ENCODE measurements around the gene DIP2C. TPM values are rescaled to one million over a fixed set of nuclear protein-coding genes. Genes with fewer than 3 reads are reported as not detected.

The DIP2C gene
- total RNA-seq, 4 donors from 2014 or later = 10.5 to 40.5 (median 19.5) TPM

DNA sequence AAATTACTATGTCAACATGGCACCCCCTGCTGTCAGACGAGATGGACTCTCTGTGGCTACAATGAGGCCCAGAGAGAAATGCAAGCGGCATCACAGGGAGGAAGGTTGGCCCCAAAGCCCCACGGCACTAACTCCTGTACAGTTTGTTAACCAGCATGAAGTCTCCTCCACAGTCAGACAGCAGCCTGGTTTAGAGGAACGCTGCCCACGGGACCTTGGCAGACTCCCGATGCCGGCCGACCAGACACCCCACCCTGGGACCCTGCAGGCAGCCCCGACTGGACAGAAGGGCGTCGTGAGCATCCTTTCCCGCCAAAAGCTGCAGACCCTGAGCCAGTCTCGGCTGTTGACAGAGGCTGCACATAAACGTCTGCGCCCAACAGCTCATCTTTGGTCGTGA lies 158.8 kb downstream of the DIP2C start:
- peak in 1 of 2 donors; percentile 10 for DNase-seq
- intact Hi-C loops (cut with DNase I; ENCODE audit: low total_unique reads) = no loop called here
- TF ChIP-seq, protein P1, sequence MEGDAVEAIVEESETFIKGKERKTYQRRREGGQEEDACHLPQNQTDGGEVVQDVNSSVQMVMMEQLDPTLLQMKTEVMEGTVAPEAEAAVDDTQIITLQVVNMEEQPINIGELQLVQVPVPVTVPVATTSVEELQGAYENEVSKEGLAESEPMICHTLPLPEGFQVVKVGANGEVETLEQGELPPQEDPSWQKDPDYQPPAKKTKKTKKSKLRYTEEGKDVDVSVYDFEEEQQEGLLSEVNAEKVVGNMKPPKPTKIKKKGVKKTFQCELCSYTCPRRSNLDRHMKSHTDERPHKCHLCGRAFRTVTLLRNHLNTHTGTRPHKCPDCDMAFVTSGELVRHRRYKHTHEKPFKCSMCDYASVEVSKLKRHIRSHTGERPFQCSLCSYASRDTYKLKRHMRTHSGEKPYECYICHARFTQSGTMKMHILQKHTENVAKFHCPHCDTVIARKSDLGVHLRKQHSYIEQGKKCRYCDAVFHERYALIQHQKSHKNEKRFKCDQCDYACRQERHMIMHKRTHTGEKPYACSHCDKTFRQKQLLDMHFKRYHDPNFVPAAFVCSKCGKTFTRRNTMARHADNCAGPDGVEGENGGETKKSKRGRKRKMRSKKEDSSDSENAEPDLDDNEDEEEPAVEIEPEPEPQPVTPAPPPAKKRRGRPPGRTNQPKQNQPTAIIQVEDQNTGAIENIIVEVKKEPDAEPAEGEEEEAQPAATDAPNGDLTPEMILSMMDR (IDR thresholded peaks at IDR 0.05) = no peak
- TF ChIP-seq POLR2A (IDR thresholded peaks at IDR 0.05) = no peak

DNA sequence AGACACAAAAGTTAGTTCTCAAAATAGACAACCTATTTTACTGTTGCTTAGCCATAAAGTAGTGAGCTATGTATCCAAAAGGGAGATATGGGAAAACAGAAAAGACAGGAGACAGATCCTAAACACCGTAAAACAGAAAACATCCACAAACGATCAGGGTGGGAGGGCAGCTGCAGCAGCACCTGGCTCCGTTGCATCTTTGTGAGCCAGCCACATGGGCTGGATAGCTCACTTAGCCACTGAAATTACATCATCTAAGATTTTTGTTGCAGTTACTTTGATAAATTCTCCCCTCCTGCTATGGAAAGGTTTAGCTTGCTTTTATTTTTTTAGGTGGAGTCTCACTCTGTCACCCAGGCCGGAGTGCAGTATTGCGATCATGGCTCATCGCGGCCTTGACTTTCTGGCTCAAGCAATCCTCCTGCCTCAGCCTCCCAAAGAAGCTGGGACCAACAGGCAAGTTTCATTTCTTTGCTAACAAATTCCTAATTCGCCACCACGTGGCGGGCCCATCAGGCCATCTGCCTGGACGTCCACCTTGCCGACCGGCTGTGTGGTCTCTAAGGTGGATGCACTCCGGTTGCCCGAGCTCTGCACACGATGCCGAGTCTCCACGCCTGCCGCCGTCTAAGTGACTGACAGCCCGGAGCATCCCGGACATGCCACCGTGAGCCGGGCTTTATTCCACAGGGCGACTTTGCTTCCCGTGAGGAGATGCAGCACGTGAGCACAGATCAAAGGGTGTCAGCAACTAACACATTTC lies 159.8 kb downstream of the DIP2C start:
- Histone ChIP-seq H3K36me3 (no peaks in the 10 kb centered on the region), H3K27ac (no peak overlapping the region), H3K4me3 (no peak overlapping the region), H3K27me3 (no peaks in the 10 kb centered on the region), H3K9me3 (no peaks in the 10 kb centered on the region), H3K4me1 (no peaks in the 10 kb centered on the region)
- peak in 1 of 2 donors; percentile 10 for DNase-seq
- intact Hi-C loops (cut with DNase I; ENCODE audit: low total_unique reads) = no loop called here
- no peak for TF ChIP-seq POLR2A (IDR thresholded peaks at IDR 0.05)
- TF ChIP-seq, protein P1 (IDR thresholded peaks at IDR 0.05) = no peak

More for the DNA sequence above, 158.8 kb downstream of the DIP2C start:
- Histone ChIP-seq H3K36me3 (no peaks in the 10 kb centered on the region), H3K4me3 (no peak overlapping the region), H3K27ac (no peak overlapping the region), H3K9me3 (no peaks in the 10 kb centered on the region), H3K4me1 (no peaks in the 10 kb centered on the region), H3K27me3 (no peaks in the 10 kb centered on the region)

DNA sequence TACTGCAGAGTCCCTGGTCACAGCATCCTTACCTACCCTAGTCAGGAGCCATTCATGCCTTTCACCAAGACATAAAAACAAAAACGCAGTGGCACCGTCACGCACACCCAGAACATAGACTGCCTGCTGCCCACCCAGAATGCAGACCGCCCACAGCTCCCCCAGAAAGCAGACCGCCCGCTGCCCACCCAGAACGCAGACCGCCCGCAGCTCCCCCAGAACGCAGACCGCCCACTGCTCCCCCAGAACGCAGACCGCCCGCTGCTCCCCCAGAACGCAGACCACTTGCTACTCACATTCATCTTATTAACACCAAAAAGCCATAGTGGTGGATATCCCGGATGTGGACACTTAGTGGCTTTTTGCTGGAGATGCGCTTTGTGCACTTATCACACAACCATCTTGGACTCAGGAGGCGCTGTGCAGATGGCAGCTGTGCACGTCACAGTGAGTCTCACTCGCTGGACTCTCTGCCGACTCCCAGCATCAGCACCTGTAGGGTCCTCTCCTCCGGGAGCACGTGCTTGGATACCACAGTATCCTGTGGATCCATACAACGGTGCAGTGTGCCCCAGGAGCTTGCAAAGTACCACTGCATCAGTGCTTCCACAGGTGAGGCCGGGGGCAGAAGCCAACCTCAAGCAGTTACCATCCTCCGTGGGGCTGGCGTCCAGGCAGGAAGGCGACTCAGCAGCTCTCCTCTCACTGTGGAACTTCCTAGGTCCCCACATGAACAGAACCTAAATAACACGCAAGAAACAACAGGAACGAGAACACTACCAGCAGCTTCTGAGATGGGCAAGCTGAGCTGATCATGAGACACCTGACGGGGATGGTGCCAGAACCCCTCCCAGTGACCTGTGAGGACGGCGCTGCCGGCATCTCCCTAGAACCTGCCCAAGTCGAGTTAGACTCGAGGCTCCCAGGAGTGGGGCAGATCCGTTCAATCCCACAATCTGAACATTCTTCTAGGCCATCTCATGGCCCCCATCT lies 161.0 kb downstream of the DIP2C start:
- no peak for DNase-seq
- no peaks in the 10 kb centered on the region for H3K36me3 ChIP-seq
- H3K4me3 ChIP-seq = no peak overlapping the region
- H3K4me1 ChIP-seq = no peaks in the 10 kb centered on the region
- H3K27ac ChIP-seq = no peak overlapping the region
- intact Hi-C loops (cut with DNase I; ENCODE audit: low total_unique reads) = no loop called here
- H3K9me3 ChIP-seq = no peaks in the 10 kb centered on the region
- no peaks in the 10 kb centered on the region for H3K27me3 ChIP-seq
- TF ChIP-seq POLR2A (IDR thresholded peaks at IDR 0.05) = no peak
- TF ChIP-seq, protein P1 (IDR thresholded peaks at IDR 0.05) = no peak

DNA sequence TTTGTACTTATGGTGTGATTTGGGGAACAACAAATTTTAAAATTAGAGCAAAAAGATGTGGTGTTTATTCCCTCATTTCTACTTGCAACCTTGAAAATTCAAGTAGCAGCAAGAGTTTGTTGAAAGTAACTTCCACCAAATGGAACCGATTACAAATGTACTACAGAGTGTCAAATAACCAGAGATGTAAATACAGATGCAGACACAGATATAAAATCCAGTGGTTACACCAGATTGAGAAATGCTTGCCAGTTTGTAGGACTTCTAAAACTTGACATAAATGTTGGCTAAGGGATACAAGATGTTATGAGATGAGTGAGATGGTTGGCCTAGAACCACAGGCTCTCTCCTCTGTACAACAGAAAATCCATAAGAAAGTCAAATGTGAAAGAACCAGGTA lies 162.1 kb downstream of the DIP2C start:
- intact Hi-C loops (cut with DNase I; ENCODE audit: low total_unique reads) = no loop called here
- H3K4me1 ChIP-seq = no peaks in the 10 kb centered on the region

More for the DNA sequence above, 162.1 kb downstream of the DIP2C start:
- no peak overlapping the region for H3K4me3 ChIP-seq
- DNase-seq = no peak
- no peaks in the 10 kb centered on the region for H3K36me3 ChIP-seq
- H3K9me3 ChIP-seq = no peaks in the 10 kb centered on the region
- no peak overlapping the region for H3K27ac ChIP-seq
- TF ChIP-seq, protein P1 (IDR thresholded peaks at IDR 0.05) = no peak
- no peak for TF ChIP-seq POLR2A (IDR thresholded peaks at IDR 0.05)
- no peaks in the 10 kb centered on the region for H3K27me3 ChIP-seq
